HG03571 (cell line): ENCODE results near the gene NTM.

Source experiments
- ATAC-seq: cut with Tn5 transposase; IDR thresholded peaks from one replicate; pipeline ENCODE4 v1.9.1; 2021; ENCODE audit not compliant: unreplicated experiment

NTM gene

DNA sequence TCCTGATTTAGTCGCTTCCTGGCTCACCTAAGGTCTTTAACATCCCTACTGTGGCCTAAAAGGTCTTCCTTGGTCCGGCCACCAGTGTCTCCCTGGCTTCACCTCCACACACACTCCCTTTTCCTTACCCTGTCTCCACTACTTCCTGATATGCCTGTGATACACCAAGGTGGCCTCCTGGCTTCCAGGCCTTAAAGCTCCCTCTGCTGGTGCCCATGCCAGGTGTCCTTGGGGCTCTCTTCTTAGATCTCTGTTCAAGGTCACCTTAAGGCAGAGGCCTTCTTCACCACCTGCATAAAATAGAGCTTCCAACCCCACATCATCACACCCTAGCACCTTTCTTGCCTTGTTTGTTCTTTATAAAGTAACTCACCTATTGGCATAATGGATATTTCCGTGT lies 787.7 kb downstream of the NTM start:
- ATAC-seq, result no peak

DNA sequence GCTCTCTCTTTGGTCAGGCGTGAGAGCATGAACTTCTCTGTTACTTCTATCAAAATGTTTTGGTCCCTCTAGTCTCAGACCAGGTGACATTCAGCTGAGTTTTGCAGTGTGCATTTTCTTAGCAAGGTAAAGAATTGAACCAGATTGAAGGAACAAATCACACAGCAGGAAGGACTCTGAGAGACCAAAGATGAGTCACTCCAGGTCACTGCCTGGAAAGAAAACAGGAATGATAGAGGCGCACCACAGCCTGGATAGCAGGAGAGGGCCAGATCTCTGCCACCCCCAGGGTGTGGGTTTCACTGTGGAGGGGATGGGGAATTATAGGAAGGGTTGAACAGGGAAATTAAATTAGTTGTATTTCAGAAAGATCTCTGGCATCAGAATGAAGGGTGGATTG lies 788.3 kb downstream of the NTM start:
- no peak for ATAC-seq

DNA sequence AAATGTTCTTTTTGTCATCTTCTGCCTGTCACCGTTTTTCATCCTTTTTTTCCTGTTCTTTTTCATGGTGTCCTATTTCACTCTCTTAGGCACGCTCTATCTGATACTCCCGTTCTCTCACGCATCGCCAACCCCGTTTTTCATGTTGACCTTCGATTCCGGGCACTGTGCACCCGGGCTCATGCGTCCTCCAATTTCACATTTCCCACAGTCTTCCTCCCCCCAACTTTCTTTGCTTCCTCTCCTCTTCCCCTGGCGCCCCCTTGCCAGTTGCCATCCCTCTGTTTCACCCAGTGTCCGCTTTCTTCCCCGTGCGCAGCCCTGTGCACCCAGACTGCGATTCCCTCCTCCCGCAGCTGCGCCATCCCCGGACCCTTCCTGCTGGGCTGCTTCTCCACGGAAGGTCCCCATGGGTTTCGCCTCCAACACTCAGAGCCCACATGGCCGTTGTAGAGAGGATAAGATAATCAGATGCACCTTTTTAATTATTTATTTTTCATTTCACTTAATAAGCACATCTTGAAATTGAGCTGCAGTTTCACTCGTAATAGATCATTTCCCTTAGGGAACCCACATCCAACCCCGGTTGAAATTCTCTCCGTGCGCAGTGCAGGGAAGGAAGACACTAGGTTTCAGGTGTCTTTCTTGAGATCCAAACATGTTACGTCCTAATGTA lies 791.1 kb downstream of the NTM start:
- no peak for ATAC-seq

DNA sequence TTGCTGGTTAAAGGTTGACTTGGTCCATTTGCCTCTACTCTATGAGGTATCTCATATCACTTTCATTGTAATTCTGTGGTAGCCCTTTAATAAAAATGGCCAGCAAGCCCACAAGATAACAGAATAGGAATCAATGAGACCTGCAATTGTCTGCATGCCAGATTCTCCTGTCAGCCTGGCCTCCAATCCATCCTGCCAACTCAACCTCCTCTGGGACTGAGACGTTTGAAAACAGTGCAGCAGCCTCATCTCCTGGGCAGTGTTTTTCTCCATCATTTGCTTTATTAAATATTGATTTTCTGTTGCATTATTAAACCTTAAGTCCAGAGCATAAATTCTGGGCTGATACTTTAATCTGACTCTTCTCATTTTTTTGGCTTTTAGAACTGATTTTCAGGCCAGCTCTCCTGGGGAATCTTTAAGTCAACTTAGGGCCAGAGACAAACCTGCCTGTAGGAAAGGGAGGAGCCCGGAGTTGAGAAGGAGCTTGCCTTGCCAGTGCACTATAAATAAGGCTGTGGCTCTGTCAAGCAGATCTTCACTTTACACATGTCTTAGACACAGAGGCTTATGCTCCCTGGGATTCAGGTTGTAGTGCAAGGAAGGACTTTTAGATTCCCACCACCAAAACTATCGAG lies 798.0 kb downstream of the NTM start:
- ATAC-seq, result no peak

DNA sequence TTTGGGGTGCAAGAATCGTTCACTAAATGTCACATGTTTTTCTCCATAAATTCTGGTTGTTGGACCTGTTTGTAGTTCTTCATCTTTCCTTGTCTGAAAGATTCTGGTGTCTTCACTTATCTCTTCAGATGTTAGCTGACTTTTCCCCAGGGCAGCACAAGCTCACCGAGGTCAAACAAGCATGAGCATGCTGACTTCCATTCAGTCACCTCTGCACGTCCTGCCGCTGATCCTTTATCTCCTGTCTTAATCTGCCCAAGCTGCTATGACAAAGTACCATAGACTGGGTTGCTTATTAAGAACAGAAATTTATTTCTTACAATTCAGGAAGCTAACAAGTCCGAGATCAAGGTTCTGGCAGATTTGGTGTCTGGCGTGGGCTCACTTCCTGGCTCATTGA lies 800.6 kb downstream of the NTM start:
- no peak for ATAC-seq

DNA sequence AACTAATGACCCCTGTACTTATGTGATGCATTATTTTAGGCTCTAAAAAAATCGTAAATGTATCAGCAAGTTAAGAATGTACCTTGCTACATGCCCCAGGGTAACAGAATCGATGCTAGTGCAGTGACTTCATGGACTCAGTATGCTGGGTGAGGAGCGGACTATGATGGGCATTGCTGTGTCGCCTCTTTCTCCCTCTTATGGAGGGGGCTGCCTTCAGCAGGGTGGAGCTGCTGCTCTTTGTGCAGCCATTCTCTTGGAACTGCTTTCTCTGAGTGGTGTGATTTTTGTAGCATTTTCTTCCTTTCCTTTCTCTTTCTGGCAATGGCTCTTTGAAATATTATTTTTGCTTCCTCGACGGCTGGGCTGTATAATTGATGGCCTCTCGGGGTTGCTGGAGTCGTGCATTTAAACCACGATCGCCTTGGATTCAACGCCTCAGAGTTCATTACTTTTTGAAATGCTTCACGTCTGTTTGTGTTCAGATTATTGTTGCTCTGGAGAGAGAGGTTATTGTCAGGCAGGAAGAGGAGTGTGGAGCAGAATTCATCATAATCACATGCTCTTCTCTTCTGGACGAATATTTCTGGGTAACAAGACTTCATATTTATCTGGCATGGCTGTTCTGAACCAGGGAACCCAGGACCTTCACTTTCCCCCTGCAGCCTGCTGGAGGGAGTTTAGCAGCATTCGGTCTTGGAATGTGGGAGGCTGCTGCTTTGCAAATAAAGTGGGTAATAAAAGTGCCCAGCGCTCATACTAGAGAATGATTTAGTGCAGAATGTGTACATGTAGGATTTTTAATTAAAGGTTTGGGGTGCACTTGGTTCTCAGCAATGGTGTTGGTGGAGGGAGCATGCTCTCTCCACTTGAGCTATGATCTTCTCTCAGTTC lies 804.2 kb downstream of the NTM start:
- no peak for ATAC-seq

DNA sequence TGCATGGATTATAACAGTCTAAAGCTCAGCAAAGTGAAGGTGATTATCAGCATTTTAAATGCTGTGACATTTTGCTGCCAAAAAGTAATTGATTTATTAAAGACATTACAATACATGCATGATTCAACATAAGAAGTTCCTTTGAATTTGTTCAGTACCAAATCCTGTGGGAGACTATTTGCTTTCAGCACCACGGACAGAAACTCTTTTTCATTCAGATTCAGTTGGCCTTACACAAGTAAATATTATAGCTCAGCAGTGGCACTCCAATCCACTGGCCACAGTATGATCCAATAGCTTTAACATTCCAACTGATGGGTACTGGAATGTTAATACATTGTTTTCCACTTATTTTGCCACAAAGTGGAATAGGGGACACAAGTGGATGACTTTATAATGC lies 806.7 kb downstream of the NTM start:
- no peak for ATAC-seq

DNA sequence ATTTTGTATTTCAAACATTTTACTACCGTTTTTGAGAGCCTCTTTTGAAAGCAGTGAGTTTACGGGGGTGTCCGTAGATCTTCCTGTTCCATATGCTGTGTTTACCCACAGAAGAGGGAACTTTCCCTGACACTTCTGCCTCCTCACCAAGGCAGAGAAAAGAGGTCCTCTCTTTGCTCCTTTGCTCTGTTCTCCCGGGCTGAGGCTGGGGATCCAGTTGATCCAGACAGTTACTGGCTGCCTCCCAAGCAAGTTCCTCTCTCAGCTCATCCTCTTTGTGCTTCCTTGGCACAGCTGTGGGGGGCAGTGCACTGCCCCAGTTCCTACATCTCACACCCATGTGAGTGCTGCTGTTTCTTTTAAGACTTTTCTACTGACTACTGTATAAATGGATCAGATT lies 813.7 kb downstream of the NTM start:
- no peak for ATAC-seq

DNA sequence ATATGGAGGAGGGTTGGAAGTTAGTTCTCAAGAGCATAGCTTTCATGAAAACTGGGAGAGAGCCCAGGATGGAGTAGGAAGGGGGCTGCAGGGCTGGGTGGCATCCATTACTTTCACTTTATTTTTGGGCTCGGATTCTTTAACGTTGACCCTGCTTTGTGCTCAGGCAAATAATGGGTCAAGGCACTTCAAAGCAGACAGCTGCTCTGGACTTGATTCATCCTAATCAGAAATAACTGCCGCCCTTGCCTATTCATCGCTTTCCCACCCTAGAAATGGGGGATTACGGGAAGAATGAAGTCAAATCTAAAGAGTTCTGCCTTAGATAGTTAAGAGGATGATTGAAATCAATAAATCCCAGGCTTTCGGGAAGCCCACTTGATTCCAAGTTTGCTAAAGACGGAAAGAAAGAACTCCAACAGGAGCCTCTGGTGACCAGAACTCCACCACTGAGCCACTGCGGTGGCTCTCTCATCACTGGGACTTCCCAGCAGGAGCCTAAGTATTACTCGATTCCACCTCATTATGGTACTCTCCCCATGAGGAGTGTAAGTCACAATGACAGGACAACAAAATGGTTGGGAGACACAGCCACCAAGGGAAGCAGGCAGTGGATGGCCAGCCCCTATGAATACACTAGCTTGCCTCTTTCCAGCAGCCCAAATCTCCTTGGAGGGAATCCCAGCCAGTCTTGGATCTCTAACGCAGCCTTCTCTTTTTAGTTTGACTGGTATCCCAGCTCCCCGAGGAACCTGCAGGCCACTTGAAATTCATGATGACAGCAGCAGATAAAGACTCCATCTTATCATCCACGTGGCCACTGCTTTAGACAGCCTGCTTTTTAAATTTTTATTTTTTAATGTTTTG lies 815.5 kb downstream of the NTM start:
- ATAC-seq, result no peak

DNA sequence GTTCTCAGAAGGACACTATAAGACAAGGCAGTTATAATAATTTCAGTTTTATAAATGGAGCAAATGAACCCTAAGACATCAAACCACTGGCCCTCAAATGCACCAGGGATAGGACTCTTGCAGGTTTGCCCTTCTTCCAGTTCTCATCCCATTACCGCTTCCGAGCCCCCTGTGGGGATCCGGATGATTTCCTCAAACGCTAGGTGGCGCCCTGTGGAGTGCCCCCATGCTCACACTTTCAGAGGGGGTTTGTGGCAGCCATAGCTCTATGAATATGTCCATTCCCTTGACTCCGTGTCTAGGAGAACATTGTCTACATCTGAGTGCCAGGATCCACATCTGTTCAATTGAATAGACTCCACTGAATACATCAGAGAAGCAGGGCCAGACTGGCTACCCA lies 816.3 kb downstream of the NTM start:
- no peak for ATAC-seq

DNA sequence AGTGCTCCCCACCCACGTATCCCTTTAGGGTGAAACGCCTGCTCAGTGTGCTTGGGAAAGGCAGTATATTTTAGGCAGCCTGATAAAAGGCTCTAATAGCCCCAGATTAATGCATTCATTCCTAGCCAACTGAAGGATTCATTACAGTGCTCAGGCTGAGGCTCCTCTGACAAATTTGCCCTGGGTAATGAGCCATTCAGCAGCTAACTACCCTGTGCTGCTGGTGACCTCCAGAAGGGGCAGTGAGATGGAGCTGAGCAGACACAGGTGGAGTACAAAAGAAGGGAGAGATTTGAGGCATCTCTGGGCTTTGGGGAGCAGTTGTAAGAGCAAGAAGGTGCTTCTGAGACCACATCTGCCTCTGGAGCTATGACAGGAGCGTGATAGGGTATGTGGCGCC lies 817.0 kb downstream of the NTM start:
- ATAC-seq, result no peak

DNA sequence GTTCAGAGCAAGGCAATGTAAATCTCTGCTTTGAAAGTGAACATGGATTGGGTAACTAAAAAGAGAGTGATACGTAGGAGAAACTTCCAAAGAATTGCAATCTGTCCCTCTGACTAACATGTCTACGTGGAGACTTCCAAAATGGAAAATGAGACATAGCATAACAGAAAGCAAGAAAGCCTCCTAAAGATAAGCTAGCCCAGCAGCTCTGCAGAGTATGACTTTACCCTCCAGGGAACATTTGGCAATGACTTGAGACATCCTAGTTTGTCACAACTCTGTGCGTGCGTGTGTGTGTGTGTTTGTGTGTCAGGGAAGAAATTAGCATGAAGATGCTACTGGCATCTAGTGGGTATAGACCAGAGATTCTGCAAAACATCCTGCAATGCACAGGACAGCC lies 817.4 kb downstream of the NTM start:
- ATAC-seq, result no peak

DNA sequence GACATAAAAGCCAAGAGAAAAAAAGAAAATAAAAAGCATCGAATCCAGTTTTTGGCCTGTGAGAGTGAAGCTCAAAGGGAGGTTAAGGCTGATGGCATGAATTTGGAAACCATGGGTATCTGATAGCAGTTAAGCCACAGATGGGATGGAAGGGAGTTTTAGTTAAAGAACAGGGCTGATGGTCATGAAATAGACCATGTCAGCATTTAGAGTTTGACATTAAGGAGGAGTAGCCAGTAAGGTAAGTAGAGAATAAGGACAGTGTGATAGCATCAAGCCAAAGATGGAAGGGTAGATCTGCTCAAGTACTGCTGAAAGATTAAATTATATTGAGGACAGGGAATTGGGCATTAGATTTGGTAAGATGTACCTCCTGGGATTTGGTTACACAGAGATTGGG lies 826.5 kb downstream of the NTM start:
- no peak for ATAC-seq

DNA sequence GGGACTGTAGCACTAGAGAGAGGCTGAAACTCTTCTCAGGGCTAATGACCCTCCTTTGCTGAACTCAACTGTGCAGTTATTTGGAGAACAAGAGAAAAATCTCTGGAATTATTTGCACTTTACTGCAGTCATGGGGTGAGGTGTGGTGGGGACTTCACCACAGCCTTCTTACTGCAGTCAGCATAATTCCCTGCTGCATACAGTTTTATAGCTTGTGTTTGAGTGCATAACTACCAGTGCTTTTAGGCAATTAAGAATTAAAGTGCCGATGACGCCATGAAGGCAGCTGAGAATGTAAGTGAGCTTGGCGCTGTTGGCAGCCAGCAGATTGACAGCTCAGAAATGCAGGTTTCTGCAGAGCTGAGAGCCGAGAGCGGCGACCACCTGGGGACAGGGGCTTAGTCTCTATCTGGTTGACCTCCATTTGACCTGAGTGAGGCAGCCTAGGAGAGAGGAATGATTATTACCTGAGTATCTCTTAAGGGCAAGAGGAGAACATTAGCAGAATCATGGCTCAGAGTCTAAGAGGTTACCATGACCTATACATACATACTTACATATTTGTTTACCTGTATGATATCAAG lies 830.0 kb downstream of the NTM start:
- no peak for ATAC-seq

DNA sequence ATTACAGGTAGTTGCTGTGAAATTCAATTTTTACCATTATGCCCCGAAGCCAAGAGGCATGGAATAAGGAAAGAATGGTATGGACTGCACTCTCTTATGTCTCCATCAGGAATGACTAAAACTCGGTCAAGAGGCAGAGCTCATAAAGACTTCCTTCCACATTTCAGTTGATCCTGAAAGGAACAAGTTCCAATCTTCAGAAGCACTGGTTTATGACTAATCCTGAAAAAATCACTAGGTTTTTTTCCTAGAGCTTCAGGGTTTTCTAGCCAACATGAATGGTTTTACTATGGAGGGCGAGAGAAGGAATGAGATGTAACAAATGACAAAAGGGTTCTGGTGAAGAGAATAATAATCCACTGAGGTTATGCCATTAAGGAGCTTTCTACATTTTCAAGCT lies 832.2 kb downstream of the NTM start:
- no peak for ATAC-seq

DNA sequence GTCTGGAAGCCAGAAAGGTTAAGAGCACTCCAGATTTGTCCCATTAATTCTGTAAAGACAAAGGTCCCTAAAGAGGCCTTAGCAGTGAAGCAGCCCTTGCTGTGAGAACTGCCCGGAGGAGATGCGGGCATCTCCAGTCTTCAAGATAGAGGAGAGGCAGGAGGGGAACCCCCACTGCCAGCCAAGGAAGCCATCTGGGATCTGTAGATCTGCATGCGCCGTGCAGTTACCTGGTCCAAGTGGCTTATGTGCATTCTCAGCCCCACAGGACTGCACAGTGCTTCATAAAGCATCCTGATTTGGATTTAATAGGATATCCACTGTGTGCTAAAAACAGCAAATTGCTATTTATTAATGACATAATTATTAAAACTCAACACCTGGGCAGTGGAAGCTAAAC lies 834.6 kb downstream of the NTM start:
- ATAC-seq, result no peak

DNA sequence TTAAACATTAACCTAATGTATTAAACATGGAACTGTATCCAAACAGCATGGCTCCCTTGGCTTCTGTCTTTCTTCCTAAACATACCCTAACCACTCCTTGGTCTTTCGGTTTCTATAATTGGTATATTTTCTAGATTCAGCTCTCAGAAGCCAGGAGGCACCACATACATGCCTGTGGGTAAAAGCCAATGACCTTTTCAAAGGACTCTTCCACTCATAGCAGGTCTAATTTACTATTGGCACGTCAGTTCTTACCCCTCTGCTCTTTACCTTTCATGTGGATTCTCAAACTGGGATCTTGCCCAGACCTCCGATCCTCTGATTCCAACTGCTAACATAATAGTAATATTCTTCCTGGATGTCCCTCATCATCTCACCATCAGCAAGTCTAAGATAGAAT lies 835.1 kb downstream of the NTM start:
- ATAC-seq, result no peak

DNA sequence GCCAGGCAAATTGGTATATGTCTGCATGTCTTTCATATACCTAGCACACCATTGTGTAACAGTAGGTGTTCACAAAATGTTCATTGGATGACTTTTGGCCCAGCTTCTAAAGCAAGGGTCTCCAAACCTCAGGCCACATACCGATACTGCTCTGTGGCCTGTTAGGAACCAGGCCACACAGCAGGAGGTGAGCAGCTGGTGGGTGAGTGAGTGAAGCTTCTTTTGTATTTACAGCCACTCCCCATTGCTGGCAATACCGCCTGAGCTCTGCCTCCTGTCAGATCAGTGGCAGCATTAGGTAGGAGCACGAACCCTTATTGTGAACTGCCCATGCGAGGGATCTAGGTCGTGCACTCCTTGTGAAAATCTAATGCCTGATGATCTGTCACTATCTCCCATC lies 836.6 kb downstream of the NTM start:
- no peak for ATAC-seq

DNA sequence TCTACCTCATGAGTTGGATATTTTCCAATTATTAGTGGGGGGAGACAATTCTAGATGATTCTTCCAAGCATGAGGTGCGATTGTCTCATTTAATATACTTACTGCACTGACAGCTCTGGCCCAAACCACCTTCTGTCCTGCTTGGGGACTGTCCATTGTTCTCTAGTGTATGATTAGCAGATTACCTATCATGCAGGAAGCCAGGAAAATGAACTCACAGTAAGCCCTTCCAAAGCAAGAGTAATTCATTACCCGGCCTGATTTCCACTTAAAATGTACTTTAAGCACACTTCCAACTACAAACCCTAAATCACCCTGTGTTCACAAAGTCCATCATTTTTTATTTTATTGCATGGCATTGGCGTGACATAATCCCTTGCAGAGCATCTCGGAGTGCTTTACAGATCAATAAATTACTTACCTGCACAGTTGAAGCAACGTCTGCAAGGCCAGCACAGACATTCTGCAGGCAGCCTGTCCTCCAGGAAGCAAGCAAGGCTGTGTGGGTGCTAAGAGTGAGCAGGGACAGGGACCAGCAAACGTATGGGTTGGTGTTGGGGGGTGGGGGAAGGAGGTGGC lies 838.2 kb downstream of the NTM start:
- ATAC-seq, result no peak

DNA sequence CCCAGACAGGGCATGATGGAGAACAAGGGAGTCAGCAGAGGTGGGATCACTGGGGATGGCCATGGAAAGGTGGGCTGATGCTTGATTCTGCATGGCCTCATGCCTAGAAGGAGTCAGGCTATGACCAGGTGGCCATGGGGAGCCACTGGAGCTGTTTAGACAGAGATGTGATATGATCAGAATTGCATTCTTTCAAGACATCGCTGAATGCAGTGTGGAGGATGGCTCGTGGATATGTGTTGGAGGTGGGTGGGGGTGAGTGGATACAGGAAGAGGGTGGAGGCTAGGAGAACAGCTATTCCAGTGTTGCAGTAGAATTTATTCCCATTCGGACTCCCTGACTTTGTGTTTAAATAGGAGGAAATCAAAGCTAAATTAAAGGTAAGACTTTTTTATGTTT lies 841.1 kb downstream of the NTM start:
- ATAC-seq, result no peak

DNA sequence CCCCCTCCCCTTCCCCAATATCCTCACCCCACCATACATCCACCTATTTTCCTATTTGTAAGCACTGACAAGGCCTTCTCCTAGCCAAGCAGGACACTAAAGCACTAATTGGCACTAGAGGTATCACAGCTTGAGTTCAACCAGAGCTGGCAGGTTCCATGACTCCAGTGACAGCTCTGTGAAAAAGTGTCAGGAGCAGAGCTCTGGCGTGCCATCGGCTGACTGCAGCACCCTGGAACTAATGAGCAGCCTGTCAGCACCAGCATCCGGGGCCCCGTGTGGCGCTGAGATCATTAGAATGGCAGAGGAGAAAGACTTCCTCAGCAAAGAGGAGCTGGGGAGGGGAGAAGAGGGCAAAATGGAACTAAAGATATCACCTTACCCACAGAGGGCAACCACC lies 847.4 kb downstream of the NTM start:
- no peak for ATAC-seq
